SU-DHL-6 (cell line): Measurements from ENCODE around the gene DYNAP.

ENCODE experiments used
- EZH2phosphoT487 ChIP-seq: fragments of 200-600 bp; sonication (generic), shearing (Covaris generic); conservative IDR thresholded peaks from 2 replicates; pipeline ENCODE4 v1.6.1; 2018; ENCODE audit warnings: mild to moderate bottlenecking, antibody characterized with exemption, low read length, moderate library complexity, mixed read lengths
- TF ChIP-seq, protein P1 (sequence below): fragments of 200-600 bp; sonication (generic); IDR thresholded peaks from one replicate; pipeline ENCODE4 v1.5.1; 2017; ENCODE audit warnings: antibody characterized with exemption, mild to moderate bottlenecking, low read length, moderate library complexity; ENCODE audit not compliant: insufficient read depth, poor library complexity, severe bottlenecking

DNA sequence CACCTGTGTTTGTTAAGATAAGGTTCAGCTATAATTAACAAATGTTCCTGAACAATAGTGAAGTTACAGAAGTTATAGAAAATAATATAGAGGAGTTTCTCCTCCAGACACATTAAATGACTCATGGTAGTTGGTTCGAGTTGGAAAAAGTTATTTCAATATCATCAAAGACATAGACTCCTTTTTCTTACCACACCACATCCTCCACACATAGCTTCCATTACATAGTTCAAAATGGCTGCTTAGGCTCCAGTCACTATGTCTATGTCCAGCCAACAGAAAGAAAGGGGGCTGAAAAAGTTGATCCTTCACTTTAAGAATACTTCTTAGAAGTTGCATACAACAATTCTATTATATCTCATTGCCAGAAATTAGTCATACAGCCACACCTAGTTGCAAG lies 50.7 kb downstream of the DYNAP start:
- TF ChIP-seq, protein P1, sequence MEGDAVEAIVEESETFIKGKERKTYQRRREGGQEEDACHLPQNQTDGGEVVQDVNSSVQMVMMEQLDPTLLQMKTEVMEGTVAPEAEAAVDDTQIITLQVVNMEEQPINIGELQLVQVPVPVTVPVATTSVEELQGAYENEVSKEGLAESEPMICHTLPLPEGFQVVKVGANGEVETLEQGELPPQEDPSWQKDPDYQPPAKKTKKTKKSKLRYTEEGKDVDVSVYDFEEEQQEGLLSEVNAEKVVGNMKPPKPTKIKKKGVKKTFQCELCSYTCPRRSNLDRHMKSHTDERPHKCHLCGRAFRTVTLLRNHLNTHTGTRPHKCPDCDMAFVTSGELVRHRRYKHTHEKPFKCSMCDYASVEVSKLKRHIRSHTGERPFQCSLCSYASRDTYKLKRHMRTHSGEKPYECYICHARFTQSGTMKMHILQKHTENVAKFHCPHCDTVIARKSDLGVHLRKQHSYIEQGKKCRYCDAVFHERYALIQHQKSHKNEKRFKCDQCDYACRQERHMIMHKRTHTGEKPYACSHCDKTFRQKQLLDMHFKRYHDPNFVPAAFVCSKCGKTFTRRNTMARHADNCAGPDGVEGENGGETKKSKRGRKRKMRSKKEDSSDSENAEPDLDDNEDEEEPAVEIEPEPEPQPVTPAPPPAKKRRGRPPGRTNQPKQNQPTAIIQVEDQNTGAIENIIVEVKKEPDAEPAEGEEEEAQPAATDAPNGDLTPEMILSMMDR, result no peak
- TF ChIP-seq EZH2phosphoT487, result no peak
